Nephron progenitor cell (in vitro differentiated cells): Measurements from ENCODE around the gene PFDN4.

ENCODE experiments used
- DNase-seq: peaks from one replicate; pipeline ENCODE4 v3.0.0; 2021
- H3K27ac Mint-ChIP-seq: 2 replicates; pipeline ENCODE4 v1.8.0; 2021; ENCODE audit warnings: mild to moderate bottlenecking, moderate library complexity, mixed read lengths
- H3K27me3 Mint-ChIP-seq: 2 replicates; pipeline ENCODE4 v1.8.0; 2021; ENCODE audit warnings: mild to moderate bottlenecking, low read depth, mixed read lengths; ENCODE audit not compliant: poor library complexity
- H3K36me3 Mint-ChIP-seq: 2 replicates; pipeline ENCODE4 v1.8.0; 2021; ENCODE audit warnings: low read depth, mixed read lengths
- H3K4me1 Mint-ChIP-seq: 2 replicates; pipeline ENCODE4 v1.8.0; 2021; ENCODE audit warnings: mixed read lengths
- H3K4me3 Mint-ChIP-seq: 2 replicates; pipeline ENCODE4 v1.8.0; 2021; ENCODE audit warnings: mild to moderate bottlenecking, moderate library complexity, mixed read lengths
- H3K9me3 Mint-ChIP-seq: 2 replicates; pipeline ENCODE4 v1.8.0; 2021; ENCODE audit warnings: mild to moderate bottlenecking, moderate library complexity, mixed read lengths
- TF ChIP-seq, protein P1 (sequence below): fragments of 200-600 bp; sonication (generic); IDR thresholded peaks from 2 replicates; pipeline ENCODE4 v1.5.0; 2021; ENCODE audit warnings: antibody characterized with exemption

PFDN4 gene

DNA sequence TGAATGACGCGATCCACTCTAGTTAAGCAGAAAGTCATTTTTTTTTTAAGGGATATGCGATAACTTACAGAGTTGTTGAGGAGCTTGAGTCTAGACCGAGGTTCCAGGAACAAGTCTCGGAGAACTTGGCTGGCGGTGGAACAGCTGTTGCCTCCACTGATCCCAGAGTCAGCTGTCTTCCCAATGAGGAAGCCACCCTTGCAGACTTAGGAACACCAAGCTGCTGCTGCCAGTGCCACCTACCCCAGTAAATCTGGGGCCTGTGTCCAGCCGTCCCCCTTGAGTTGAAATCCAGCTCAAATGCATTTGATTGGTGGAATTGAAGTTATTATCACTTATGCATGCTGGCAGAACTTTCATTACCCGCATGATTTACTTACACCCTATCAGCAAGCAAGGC is 6.7 kb downstream of the PFDN4 start:
- Mint-ChIP-seq H3K4me3 (no peak overlapping the region), H3K36me3 (peaks cover 68% of the 10 kb centered on the region), H3K27me3 (no peaks in the 10 kb centered on the region), H3K9me3 (no peaks in the 10 kb centered on the region), H3K27ac (no peak overlapping the region), H3K4me1 (peaks cover 7% of the 10 kb centered on the region)
- no peak for DNase-seq
- TF ChIP-seq, protein P1, sequence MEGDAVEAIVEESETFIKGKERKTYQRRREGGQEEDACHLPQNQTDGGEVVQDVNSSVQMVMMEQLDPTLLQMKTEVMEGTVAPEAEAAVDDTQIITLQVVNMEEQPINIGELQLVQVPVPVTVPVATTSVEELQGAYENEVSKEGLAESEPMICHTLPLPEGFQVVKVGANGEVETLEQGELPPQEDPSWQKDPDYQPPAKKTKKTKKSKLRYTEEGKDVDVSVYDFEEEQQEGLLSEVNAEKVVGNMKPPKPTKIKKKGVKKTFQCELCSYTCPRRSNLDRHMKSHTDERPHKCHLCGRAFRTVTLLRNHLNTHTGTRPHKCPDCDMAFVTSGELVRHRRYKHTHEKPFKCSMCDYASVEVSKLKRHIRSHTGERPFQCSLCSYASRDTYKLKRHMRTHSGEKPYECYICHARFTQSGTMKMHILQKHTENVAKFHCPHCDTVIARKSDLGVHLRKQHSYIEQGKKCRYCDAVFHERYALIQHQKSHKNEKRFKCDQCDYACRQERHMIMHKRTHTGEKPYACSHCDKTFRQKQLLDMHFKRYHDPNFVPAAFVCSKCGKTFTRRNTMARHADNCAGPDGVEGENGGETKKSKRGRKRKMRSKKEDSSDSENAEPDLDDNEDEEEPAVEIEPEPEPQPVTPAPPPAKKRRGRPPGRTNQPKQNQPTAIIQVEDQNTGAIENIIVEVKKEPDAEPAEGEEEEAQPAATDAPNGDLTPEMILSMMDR = no peak

DNA sequence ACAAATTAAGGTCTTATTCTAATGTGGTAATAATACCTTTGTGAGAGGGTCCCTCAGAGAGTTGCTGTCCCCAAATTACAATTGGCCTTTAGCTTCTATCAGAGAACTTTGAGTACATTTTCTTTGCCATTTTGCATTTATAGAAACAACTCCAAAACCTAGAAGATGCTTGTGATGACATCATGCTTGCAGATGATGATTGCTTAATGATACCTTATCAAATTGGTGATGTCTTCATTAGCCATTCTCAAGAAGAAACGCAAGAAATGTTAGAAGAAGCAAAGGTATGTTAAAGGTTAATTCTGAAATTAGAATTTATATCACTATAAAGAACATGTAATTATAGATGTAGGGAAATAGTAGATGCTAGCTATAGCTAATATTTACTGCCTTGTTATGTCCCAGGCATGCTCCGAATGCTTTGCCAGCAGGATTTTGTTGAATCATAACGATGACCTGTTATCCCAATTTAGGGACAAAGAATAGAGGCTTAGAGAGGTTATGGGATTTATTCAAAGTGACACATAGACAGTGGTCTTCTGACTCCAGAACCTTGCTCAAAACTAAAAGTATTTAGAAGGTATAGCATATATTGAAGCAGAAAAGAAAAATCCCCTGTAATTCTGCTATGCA is 7.4 kb downstream of the PFDN4 start:
- Mint-ChIP-seq H3K27me3 (no peaks in the 10 kb centered on the region), H3K4me1 (no peaks in the 10 kb centered on the region), H3K4me3 (no peak overlapping the region), H3K9me3 (no peaks in the 10 kb centered on the region), H3K36me3 (peaks cover 61% of the 10 kb centered on the region), H3K27ac (no peak overlapping the region)
- DNase-seq = no peak
- TF ChIP-seq, protein P1 = no peak

DNA sequence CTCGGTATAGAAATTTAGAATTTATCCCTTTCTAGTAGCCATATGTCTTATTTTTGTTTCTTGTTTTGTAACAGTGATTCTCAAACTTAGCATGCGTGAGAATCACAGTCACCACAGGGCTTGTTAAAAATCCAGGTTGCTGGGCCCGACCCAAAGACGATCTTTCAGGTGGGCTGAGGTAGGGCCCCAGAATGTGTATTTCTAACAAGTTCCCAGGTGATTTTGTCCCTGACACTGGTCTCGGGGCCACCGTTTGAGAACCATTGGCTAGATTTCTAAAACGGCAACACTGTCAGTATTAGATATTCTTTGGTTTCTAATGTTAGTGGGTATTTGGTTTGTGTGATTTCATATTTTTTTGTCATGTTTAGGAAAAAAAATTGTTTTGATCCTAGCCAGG is 9.9 kb downstream of the PFDN4 start:
- TF ChIP-seq, protein P1 = no peak
- Mint-ChIP-seq H3K4me1 (no peaks in the 10 kb centered on the region), H3K36me3 (peaks cover 43% of the 10 kb centered on the region), H3K27ac (no peak overlapping the region), H3K4me3 (no peak overlapping the region), H3K27me3 (no peaks in the 10 kb centered on the region), H3K9me3 (no peaks in the 10 kb centered on the region)
- DNase-seq = no peak

DNA sequence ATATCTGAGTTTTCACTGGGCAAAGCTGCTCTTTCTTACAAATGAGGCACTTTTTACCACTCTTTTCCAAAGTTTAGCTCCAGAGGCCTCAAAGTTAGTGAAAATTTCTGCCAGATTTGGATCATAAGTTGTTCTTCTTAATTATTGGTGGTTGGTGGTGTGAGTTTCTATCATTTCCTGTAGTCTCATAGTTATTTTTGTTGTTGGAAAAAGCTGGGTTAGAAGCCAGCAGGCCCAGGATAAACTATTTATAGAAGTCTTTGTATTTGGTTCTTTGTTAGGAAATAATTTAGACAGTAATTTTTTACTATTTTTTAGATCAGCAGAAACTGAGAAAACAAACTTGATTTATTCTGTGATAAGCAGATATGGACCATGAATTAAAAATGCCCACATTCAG is 10.6 kb downstream of the PFDN4 start:
- Mint-ChIP-seq H3K27me3 (no peaks in the 10 kb centered on the region), H3K4me3 (no peak overlapping the region), H3K27ac (peak overlapping the region; percentile 63), H3K36me3 (peaks cover 39% of the 10 kb centered on the region), H3K4me1 (no peaks in the 10 kb centered on the region), H3K9me3 (no peaks in the 10 kb centered on the region)
- no peak for DNase-seq
- TF ChIP-seq, protein P1 = no peak

DNA sequence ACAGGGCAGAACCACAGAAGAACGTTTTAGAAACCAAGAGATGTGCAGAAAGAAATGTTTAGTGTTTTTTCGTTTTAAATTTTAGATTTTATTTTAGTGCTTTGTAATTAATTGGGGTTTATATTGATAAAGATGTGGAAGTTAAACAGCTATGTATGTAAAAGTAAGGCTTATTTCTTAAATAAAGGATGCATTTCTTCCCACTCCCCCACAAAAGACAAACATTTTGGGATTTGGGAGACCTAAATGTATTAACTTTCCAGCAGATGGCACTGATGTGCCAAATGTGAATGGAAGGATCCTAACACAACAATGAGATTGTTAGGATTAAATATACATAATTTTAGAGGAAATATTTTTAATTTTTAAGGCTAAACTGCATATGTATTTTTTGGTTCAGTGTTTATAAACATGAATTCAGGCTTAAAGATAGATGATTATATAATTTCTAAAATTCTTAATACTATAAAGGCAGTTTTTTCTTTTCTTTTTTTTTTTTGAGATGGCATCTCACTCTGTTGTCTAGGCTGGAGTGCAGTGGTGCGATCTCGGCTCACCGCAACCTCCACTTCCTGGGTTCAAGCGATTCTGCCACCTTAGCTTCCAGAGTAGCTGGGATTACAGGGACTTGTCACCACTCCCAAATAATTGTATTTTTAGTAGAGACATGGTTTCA is 12.0 kb downstream of the PFDN4 start:
- TF ChIP-seq, protein P1 = peak; percentile 54
- Mint-ChIP-seq H3K36me3 (peaks cover 29% of the 10 kb centered on the region), H3K4me1 (no peaks in the 10 kb centered on the region), H3K9me3 (no peaks in the 10 kb centered on the region), H3K27me3 (no peaks in the 10 kb centered on the region), H3K27ac (no peak overlapping the region), H3K4me3 (no peak overlapping the region)
- DNase-seq = no peak

DNA sequence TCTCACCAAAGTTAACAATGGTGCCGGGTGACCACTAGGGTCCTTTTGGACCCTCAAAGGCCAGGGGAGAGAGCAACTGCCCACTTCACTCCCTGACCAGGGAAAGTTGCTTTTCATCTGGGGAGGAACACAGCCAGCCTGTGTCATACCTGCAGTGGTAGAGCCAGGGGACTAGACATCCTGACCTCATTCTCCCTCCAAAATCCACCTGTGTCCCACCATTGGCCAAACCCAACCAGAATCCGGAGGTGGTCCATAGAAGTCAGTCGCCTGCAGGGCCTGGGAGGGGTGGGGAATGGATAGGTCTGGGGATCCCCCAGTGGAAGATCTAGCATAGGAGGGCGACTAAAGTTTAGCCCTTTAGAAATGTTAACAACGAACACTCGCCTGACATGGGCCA is 12.8 kb downstream of the PFDN4 start:
- no peaks in the 10 kb centered on the region for H3K9me3 Mint-ChIP-seq
- H3K27me3 Mint-ChIP-seq = no peaks in the 10 kb centered on the region
- DNase-seq = no peak
- TF ChIP-seq, protein P1 = no peak
- no peak overlapping the region for H3K27ac Mint-ChIP-seq
- no peak overlapping the region for H3K4me3 Mint-ChIP-seq
- no peaks in the 10 kb centered on the region for H3K4me1 Mint-ChIP-seq
- H3K36me3 Mint-ChIP-seq = peaks cover 20% of the 10 kb centered on the region
